ENCODE measurements around the gene IL27RA.
A peak's percentile ranks its signal among the peaks of the same experiment; 100 is the strongest.

IL27RA gene

DNA sequence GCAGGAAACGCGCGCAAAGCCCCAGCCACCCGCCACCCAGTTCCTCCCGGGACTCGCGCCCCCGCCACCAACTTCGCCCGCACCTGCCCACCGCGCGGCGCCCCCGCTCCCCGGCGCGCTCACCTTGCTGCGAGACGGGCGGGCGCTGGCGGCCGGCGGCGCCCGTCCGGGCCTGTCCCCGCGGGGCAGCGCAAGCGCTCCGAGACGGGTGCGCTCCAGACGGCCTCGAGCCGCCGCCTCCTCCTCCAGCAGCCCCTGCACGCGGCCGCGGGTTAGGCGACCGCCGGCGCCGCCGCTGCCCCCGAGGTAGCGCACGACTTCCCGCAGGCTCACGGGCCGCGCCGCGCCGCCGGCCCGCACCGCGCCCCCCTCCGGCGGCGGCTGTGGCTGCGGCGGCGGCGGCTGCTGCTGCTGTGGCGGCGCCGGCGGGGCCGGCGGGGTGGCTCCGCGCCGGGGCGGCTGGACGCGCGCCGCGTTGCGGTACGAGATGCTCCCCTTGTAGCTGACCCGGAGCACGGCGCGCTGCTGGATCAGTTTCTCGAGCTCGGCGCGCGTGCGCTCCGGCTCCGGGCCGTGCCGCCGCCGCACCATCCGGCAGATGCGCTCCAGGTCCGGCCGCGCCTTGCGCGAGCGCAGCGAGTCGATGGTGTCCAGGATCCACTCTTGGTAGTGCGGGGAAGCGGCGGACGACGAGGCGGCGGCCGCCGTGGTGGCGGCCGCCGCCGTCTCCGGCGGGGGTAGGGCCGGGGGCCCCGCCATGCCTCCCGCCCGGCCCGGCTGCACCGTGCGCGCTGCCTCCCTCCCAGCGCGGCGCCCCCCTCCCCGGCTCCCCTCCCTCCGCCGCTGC lies 58.3 kb downstream of the IL27RA start:
- Histone ChIP-seq H3K36me3 (ENCODE audit: control insufficient read depth in 2 of 2, insufficient read depth in 1 of 2, low read length in 2 of 2) (peaks cover 4 to 14% of the 10 kb centered on the region in 2 experiments; a peak in 2 of 3 replicates), H3K4me1 (ENCODE audit: control insufficient read depth, insufficient read depth, low read length) (no peaks in the 10 kb centered on the region), H3K27ac (ENCODE audit: extremely low read depth, low read depth, low read length) (peak overlapping the region; percentile 32; the same call in 1 of the 2 replicates), H3K9me3 (ENCODE audit: control insufficient read depth, insufficient read depth, low read depth, low read length) (no peaks in the 10 kb centered on the region), H3K4me3 (ENCODE audit: low read depth, low read length) (peak overlapping the region; percentile 48)
- ChIA-PET POLR2A (interaction anchor here (0.6 to 1.0 kb wide), 2 partner anchors 8 to 46 kb away, joined by 3 read pairs; partner anchors contain the start of gene ASF1B), CTCF (interaction anchor here (0.6 to 1.3 kb wide), 5 partner anchors 14 to 818 kb away, joined by 3 to 6 read pairs (median 3); no protein-coding TSS in a partner anchor)
- TF ChIP-seq ZBTB26 (tag by site-specific recombination; optimal IDR thresholded peaks at IDR 0.05) (peak; percentile 61), TRIM28 (IDR thresholded peaks at IDR 0.05; ENCODE audit: borderline replicate concordance, low read length) (no peak)
- TF ChIP-seq, protein P1, sequence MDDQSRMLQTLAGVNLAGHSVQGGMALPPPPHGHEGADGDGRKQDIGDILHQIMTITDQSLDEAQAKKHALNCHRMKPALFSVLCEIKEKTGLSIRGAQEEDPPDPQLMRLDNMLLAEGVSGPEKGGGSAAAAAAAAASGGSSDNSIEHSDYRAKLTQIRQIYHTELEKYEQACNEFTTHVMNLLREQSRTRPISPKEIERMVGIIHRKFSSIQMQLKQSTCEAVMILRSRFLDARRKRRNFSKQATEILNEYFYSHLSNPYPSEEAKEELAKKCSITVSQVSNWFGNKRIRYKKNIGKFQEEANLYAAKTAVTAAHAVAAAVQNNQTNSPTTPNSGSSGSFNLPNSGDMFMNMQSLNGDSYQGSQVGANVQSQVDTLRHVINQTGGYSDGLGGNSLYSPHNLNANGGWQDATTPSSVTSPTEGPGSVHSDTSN (CRISPR knock-in tag; IDR thresholded peaks at IDR 0.05): peak; percentile 32; the same call in 1 of the 2 replicates

DNA sequence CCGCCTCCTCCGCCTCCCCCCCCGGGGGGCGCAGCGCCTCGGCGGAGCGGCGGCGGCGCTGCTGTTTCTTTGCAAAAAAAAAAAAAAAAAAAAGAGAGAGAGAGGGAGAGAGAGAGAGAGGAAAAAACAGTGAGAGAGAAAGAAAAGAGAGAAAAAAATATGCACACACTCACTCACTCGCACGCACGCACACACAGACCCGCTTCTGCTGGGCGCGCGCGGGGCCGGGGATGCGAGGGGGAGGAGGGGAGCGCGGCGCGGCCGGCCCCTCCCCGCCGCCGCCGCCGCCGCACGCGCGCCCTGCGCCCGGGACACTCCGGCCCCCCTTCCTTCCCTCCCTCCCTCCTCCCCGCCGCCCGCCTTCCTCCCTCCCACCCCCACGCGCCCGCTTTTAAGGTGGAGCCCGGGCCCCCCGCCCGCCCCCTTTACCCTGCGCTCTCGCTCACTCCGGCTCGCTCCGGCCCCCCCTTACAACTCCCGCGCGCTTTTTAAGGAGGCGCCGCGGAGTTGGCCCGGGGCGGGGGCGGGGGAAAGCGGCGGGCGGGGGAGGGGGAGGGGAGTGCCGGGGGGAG lies 59.0 kb downstream of the IL27RA start, which contains the start of gene SAMD1:
Gene SAMD1 (minus strand): TSS at position 243 of the 572 bp plus-strand sequence.
- no peaks in the 10 kb centered on the region for H3K4me1 ChIP-seq (ENCODE audit: control insufficient read depth, insufficient read depth, low read length)
- peak within 1 kb of the TSS; percentile 68; the same call in 1 of the 2 replicates for H3K27ac ChIP-seq (ENCODE audit: extremely low read depth, low read depth, low read length)
- no peaks in the 10 kb centered on the region for H3K9me3 ChIP-seq (ENCODE audit: control insufficient read depth, insufficient read depth, low read depth, low read length)
- peaks cover 4 to 14% of the 10 kb centered on the region in 2 experiments; a peak in 2 of 3 replicates for H3K36me3 ChIP-seq (ENCODE audit: control insufficient read depth in 2 of 2, insufficient read depth in 1 of 2, low read length in 2 of 2)
- peak within 1 kb of the TSS; percentile 52 for H3K4me3 ChIP-seq (ENCODE audit: low read depth, low read length)
- POLR2A ChIA-PET: interaction anchor here (1.4 kb wide), 1 partner anchor 46 kb away, joined by 3 read pairs; no protein-coding TSS in a partner anchor
- CTCF ChIA-PET: interaction anchor here (0.9 kb wide), 1 partner anchor 9 kb away, joined by 3 read pairs; no protein-coding TSS in a partner anchor
- TF ChIP-seq EGR2 (tag by site-specific recombination; IDR thresholded peaks at IDR 0.05; ENCODE audit: low read depth): no peak
- TF ChIP-seq ZNF785 (tag by site-specific recombination; IDR thresholded peaks at IDR 0.05): no peak
- no peak for TF ChIP-seq TSHZ1 (tag by site-specific recombination; IDR thresholded peaks at IDR 0.05; ENCODE audit: borderline replicate concordance)
- peak; percentile 45; the same call in 1 of the 2 replicates for TF ChIP-seq KLF8 (tag by site-specific recombination; IDR thresholded peaks at IDR 0.05)
- peak; percentile 43; the same call in 1 of the 2 replicates for TF ChIP-seq ZEB2 (tag by site-specific recombination; IDR thresholded peaks at IDR 0.05)
- TF ChIP-seq, protein P2, sequence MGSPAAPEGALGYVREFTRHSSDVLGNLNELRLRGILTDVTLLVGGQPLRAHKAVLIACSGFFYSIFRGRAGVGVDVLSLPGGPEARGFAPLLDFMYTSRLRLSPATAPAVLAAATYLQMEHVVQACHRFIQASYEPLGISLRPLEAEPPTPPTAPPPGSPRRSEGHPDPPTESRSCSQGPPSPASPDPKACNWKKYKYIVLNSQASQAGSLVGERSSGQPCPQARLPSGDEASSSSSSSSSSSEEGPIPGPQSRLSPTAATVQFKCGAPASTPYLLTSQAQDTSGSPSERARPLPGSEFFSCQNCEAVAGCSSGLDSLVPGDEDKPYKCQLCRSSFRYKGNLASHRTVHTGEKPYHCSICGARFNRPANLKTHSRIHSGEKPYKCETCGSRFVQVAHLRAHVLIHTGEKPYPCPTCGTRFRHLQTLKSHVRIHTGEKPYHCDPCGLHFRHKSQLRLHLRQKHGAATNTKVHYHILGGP (tag by site-specific recombination; IDR thresholded peaks at IDR 0.05): no peak
- no peak for TF ChIP-seq HOXA7 (CRISPR knock-in tag; IDR thresholded peaks at IDR 0.05; ENCODE audit: borderline replicate concordance)
- TF ChIP-seq SP7 (tag by site-specific recombination; IDR thresholded peaks at IDR 0.05): no peak
- TF ChIP-seq ZNF571 (tag by site-specific recombination; IDR thresholded peaks at IDR 0.05): no peak
- peak; percentile 13 for TF ChIP-seq ZBTB8A (tag by site-specific recombination; IDR thresholded peaks at IDR 0.05)
- TF ChIP-seq ZNF596 (tag by site-specific recombination; IDR thresholded peaks at IDR 0.05): peak; percentile 85
- TF ChIP-seq, protein P1 (CRISPR knock-in tag; IDR thresholded peaks at IDR 0.05): no peak
- TF ChIP-seq PRDM1 (tag by site-specific recombination; IDR thresholded peaks at IDR 0.05): no peak
- TF ChIP-seq ZNF324 (tag by site-specific recombination; IDR thresholded peaks at IDR 0.05): no peak
- no peak for TF ChIP-seq ZNF18 (tag by site-specific recombination; IDR thresholded peaks at IDR 0.05)
- TF ChIP-seq ZNF174 (tag by site-specific recombination; IDR thresholded peaks at IDR 0.05): no peak
- TF ChIP-seq ZNF16 (tag by site-specific recombination; IDR thresholded peaks at IDR 0.05; ENCODE audit: low read depth): no peak
- 0 out of 2 replicates have a peak, but pooled peaks have one; percentile 11 for TF ChIP-seq GLIS1 (tag by site-specific recombination; IDR thresholded peaks at IDR 0.05)
- TF ChIP-seq ZSCAN23 (tag by site-specific recombination; IDR thresholded peaks at IDR 0.05): no peak
- no peak for TF ChIP-seq ZFP3 (tag by site-specific recombination; IDR thresholded peaks at IDR 0.05; ENCODE audit: low read depth)

Data from HEK293 (cell line).